GM19395 (cell line): ENCODE measurements around the gene LIMK2.
"Not testable (repeated sequence)": the region's sequence is repeated elsewhere in the genome, so short reads cannot be mapped to it uniquely, and the experiment has no call there.

ENCODE experiments used
- ATAC-seq: cut with Tn5 transposase; IDR thresholded peaks from one replicate; pipeline ENCODE4 v1.9.1; 2021; ENCODE audit warnings: mild to moderate bottlenecking, moderate library complexity; ENCODE audit not compliant: unreplicated experiment

LIMK2 gene

DNA sequence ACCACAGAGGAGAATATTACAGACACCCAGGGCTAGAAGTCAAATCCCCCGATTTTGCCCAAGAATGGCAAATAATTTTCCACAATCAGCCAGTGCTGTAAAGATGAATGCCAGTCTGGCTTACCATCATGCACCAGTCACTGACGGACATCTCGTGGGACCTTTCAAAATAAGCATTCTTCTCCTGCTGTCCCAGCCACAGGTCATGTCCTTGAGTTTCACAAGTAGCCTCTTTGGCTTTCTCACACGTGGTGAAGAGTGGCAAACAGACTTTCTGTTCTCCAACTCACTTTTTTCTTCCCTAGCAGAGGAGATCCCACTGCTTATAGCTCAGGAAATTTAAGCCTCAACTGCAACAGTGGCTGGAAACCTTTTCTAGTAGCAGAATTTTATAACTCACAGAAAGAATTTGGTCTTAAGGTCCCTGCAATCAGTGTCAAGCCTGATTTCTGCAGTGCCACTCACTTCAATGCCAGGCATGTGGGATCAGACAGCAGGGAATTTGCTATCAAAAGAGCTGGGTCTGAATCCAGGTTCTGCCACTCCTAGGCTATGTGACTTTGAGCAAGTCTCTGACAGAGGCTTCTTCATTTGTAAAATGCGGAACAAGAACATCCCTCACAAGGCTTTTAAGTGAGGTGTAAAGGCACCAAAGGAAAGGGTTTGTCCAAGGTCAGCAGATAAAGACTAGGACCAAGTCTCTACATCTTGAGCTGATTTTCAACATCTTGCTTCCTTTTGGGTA lies 76.6 kb downstream of the LIMK2 start:
- no peak for ATAC-seq

DNA sequence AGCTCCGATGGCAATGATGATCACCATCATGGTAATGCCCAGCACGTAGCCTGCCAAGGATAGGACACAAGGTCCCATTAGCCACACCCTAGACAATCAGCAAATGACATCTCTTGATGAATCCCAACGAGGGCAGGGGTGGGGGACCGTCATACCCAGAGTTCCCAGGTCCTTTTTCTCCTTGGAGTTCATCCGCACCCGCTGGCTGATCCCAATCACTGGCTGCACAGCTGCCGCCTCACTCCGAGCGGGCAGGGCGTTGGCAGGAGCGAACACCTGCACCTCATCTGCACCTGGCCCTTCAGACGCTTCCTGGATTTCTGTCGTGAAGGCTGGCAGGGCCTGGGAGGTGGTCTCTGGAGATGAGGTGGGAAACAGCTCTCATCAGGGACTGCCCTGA lies 77.2 kb downstream of the LIMK2 start:
- ATAC-seq: no peak

DNA sequence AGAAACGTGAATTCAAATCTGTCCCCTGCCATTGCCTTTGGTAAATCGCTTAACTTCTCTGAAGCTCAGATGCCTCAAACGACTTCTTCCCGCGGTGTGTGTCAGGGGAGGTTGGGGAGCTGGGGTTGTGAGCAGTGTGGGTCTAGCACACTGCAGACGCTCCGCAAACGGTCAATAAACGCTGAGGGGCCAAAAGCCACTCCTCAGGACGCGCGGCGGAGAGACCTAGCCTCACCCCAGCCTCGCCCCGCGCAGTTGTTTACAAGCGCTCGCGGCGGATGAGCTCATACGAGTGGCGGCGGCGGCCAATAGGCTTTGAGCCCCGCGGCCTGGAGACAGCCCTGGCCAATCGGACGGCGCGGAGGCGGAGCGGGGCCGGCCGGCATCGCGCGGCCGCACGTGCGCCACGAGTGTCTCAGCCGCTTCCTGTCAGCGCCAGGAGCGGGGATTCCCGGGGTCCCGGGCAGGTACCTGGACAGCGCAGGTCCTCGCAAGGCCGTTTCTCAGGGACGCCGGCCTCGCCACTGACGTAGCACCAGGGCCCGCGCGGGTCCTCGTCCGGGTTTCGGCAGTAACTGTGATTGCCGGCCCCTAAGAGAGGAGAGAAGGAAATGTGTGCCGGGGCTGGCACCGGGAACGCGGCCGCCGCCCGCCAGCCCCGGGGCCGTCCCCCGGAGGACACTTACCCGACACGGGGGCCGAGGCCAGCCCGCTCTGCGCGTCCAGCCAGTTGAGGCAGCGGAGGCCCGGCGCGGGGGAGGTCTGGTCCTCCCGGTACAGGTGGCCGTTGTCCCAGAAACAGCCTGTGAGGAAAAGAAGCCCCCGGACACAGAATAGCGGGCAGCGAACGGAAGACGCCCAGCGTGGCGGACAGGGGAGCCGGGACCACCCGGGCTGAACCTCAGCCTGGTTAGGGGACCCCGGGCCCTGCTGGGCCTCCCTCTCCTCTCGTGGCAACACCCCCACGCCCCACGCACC lies 78.7 kb downstream of the LIMK2 start:
- peak; percentile 80 for ATAC-seq

DNA sequence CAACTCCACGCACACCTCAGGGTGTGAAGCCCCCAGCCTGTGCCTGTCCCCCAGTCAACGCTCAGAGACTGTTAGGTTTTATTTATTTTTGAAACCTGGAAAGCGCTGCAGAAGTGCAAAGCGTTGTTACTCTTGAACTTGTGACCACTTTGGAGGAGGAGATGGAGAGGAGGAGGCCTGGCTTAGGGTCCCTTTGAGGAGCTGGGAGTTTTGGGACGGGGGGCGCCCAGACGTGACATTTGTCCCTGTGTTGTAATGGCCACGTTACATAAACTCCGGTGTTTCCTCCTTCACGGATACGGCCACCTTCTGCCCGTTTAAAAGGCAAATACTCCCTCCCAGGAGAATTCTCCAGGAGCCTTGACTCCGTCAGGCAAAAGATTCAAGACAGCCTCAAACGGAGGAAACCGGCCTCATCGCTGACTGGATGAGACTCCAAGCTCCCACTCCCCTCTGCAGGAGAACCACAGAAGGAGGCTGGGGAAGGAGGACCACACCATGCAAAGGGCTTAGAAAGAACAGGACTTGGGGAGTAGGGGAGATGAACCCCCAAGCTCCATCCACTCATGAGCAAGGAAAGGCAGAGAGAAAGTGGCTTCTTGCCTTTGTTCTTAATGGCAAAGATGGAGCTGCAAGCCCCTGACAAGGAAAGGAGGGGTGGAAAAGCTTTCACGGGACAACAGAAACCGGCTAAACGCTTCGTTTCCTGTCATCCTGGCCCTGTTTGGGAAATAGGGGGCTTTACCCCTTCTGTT lies 79.6 kb downstream of the LIMK2 start:
- ATAC-seq: no peak

DNA sequence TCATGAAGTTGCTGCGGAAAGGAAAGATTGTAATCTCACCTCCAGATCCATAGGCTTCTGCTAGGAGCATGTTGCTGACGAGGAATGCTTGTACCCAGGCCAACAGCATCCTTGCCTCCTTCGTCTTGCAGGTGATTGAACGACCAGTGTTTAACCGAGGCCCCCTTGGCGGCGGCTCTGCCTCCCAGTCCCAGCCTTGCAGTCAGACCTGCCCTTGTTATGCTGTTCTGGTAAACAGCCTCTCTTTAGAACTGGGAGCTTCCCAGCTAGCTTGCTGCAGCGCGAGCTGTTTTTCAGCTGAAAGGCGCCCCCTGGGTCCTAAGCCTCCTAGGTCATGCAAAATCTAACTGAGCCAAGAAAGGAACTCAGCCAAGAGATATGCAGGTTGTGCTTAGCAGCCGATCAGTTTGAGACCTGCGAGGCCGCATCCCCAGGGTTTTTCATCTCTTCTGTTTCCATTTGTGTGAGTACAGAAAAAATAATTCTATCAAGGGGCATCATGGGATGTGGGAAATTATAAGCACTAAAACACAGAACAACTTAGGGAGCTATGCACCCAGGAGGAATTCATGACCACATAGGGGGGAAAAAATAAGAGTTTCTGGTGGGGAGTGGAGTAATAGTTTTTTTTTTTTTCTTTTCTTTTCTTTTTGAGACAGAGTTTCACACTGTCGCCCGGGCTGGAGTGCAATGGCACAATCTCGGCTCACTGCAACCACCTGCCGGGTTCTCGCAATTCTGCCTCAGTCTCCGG lies 80.3 kb downstream of the LIMK2 start, which contains the start of gene PIK3IP1:
TSS of gene PIK3IP1 (minus strand) at position 253 of the 754 bp plus-strand sequence. CDS start at position 109, 144 bp downstream.
- peak; percentile 51 for ATAC-seq

DNA sequence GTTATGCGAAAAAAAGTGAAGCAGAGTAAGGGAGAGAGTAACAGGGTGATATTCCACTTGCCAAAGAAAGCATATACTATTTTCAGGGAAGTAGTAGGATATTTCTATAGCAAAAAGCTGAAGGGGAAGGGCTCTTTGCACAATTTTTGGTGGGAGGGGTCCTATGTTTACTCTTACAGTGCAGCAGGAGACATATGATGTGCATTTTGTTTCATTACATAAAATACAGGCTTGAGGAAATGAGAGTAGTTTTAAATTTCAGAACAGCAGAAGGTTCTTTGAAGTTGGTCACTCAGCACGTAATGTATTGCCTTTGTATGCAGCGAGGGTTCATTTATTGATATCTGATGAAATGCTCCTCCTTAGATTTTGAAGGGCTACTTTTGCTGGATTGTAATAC lies 83.3 kb downstream of the LIMK2 start:
- no peak for ATAC-seq

DNA sequence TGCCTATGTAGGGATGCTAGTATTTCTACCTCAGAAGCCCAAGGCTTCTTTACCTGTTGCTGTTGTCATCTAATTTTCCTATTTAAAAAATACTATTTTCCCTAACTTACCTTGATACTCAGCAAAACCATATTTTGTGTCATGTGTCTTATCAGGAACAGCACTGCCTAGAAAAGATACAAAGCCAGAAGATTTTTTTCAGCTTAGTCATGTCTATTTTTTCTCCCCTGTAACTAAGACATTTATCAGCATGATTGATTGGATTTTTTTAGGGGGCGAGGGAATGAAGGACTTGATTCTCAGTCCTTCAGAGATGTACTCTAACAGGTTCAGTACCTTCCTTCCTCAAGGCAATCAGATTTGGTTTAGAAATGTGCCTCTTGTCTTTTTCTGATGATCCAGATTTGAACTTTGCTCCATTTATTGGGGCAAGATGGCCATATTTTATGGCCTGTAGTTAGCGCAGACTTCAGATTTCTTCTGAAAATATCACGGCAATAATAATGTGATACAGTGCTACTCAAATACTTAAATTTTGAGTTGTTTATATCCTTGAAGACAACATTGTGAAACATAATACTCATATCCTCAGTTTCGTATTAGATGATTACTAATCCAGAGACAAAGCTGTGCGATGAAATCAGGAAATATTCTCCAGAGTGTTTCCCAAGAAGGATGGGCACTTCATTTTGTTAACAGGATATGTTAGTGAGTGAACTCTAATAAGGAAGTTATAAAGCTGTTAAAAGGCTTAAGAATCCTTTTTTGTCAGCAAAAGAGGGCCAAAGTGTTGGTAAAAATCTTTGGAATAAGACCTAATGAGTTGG lies 83.9 kb downstream of the LIMK2 start:
- ATAC-seq: no peak

DNA sequence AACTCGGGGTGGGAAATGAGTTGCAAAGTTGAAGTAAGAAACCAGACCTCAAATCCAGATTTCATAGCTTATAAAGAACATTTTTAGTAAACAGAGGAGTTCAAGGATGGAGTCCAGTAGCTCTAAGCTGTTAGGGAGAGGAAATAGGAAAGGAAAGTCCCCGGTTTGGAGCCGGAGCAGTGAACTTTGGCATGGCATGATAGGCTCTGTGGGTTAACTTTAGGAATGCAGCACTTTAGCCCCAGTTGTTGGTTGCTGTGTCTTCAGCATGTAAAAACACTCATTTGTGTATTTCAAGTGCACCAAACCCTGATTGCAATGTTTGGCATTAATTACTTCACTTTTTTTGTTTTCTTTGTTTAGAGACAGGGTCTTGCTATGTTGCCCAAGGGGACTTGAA lies 88.8 kb downstream of the LIMK2 start:
- ATAC-seq: no peak

DNA sequence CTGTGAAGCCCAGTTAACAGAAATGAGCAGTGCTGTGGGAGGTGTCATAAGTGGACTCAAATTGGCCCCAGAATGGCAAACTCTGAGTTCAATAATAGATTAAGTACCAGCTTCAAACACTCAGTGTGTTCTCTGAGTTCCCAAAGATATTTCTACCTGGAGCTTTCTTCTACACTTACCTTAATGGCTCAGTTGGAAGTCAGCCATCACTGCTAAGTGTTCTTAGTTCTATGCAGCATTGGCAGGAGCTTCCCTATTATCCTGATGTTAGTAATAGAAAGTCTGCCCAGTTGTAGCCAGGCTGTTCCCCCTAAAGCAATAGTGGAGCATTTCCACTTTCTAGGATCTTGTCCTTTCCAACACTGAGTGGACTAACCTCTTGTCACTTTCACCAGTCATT lies 89.9 kb downstream of the LIMK2 start:
- ATAC-seq: no peak

DNA sequence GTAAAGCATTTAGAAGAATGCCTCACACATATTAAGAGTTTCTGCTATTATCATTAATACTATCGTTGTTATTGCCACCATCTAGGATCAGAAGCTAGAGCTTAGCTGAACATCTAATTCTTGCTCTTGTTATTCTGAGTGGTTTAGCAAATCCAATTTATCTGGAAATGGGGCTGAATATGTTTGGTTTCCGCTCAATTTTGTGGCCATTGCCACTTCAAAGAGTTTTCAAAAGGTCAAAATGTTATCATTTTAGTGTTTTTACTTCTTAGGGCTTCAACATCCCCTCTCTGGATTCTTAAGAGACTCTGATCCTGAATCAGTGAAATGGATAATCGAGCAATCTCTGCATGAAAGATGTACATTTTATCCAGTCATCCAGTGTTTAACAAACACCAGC lies 90.4 kb downstream of the LIMK2 start:
- no peak for ATAC-seq

DNA sequence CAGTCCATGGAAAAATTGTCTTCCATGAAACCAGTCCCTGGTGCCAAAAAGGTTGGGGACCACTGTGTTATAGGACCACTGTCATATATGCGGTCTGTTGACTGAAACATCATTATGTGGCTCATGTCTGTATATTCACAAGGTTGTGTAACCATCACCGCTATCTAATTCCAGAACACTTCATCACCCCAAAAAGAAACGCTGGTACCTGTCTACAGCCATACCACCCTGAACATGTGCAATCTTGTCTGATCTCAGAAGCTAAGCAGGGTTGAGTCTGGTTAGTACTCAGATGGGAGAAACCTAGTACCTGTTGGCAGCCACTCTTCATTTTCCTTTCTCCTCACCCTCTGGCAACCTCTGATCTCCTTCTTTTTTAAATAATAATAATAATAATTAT lies 93.1 kb downstream of the LIMK2 start:
- no peak for ATAC-seq

DNA sequence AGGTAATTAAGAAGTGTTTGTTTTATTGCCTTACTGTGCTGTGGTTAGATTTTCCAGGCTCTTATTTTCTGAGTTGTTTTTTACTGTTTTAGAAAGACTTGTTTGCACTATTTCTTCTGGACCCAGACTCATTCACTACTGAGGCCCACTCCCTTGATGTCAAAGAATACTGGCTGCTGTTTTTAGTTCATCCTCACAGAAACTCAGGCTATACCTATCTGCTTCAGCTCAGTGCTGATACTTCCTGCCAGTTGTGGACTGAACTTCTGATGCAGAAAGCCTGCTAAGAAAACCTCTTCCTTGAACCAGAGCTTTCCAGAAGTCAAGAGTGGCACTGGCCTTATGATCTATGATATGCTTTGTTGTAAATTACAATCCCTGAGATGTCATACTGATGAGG lies 96.1 kb downstream of the LIMK2 start:
- ATAC-seq: no peak

DNA sequence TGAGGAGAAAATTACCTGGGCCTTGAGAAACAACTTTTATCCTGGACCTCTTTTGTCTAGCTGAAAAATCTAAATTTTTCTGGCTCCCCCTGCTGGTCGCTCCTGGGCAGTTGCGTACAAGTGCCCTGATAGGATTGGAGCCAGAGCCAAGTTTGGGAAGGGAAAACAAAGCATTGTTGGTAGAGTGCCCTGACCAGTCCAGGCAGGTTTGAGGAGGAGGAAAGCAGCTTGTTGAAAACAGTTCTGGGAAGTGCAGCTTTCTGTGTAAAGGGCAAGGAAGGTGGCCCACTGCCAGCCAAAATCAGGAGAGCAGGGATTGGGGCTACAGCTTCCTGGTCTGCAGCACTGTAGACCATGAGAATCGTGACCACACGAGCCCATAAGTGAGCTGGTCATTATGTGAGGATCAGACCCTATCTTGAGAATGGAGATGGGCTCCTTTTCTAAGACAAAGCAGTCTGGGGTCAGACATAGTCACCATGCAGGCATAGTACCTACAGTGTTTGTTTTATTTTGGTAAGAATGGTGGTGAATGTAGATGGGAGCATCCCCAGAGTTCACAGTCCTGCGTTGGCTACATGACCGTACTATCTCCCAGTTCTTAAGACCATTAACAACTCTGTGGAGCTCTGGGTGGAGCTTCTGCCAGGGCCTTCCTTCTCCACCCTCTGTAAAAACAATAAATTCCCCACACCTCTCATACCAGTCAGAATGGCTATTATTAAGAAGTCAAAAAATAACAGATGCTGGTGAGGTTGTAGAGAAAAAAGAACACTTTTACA lies 101.5 kb downstream of the LIMK2 start:
- no peak for ATAC-seq

DNA sequence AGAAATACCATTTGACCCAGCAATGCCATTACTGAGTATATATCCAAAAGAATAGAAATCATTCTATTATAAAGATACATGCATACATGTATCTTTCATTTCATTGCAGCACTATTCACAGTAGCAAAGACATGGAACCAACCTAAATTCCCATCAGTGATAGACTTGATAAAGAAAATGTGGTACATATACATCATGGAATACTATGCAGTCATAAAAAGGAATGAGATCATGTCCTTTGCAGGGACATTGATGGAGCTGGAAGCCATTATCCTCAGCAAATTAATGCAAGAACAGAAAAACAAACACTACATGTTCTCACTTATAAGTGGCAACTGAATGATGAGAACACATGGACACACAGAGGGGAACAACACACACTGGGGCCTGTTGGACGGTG lies 102.1 kb downstream of the LIMK2 start:
- not testable (repeated sequence) for ATAC-seq

DNA sequence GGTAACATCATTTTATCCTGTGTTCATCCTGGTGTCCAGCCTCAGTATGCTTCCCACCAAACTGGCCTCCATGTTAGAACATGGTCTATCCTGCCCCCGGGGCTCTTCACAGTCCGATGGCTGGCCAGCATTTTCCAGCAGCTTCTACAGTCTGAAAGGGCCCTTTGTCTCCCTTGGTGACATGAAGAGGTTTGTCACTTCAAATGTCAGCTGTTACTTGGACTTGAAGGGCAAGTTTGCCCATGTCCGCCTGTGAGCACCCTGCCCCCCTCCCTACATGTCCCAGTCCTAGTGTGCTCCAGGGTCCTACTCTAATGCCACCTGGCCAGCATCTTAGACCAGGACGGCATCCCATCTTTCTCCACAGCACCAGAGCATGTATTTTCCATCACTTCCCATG lies 109.3 kb downstream of the LIMK2 start:
- ATAC-seq: no peak

DNA sequence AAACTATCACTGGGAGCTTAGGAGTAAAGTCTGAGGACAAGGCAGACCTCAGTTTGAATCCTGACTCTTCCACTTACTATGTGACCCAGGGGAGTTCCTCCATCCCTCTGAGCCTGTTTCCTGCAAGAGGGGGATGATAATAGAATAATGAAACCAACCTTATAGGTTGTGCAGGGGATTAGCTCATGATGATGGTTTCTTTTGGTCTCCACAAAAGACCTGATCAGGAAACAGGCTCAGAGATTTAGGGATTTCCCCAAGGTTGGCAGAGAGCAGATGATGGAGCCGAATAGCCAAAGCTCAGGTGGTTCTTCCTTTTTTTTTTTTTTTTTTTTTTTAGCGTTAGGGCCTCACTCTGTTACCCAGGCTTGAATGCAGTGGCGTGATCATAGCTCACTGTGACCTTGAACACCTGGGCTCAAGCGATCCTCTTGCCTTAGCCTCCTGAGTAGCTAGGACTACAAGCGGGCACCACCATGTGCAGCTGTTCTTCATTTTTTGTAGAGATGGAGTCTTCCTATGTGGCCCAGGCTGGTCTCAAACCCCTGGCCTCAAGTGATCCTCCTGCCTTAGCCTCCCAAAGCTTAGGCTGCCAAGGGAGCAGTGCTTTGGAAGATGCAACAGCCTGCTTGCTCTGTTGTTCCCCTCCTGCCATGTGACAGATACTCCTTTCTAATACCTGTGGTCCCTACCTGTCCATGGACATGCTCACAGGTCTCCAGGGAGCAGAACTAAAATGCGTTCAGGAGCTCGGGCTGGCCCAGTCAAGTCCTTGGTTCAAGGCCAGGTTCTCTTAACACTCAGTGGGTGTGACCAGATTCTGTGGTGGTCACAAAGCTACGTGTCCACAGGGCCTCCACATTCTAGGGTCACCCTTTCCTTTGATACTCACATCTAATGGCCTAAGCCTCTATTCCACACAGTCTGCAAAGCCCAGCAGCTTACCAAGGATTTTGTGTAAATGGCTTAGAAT lies 111.8 kb downstream of the LIMK2 start:
- no peak for ATAC-seq

DNA sequence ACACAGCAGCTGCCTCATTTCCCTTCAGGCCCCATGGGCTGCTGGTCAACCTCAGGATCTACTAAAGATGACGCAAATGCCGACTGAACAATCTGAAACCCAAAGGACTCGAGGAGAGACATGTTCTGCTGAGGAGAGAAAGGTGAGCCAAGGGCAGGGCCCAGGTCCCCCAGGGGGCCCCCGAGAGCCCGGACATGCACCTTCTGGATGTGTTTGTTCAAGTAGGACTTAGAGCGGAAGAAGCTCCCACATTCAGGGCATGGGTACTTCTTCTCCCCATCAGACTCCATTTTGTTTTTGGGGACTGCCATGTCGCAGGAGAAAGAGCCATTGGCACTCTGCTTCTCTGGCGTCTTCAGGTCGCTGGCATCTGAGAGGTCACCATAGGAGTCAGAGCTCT lies 114.8 kb downstream of the LIMK2 start:
- no peak for ATAC-seq
